ENCODE measurements around the gene SETD5.

The SETD5 gene

DNA sequence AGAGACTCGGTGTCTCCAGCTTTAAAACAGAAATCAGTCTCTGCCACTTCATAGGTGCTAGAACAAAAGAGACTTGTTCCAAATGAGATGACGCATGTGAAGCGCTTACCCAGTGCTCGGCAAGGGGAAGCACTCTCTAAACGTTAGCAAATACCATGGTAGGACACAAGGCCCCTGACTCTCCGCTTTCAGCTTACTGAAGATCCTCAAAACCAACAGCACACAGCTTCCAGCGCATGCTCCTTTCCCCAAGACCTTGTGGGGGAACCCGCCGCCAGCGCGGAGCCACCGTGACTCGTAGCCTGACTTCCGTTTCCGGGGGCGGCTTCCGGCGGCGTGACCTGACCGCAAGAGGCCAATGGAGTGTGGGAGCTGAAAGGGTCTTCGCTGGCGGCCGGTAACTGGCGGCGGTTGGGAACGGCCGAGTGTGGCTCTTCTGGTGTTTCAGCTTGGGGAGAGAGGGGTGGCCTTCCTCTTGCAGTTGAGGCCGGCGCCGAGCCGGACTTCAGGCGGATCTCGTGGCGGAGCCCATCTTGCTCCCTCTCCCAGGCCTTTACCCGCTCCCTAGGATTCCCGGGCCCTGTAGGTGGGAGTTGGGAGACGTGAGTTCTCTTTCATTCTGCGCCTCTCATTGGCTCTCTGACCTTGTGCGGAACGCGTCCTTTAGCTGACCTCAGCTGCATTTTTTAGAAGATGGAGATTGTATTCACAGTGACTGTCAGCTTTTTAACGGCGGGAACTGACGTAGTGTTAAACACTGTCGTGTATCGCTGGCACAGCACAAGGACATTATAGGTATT is 34.5 kb upstream of the SETD5 start, which contains the start of gene THUMPD3:
TSS of gene THUMPD3 (plus strand) at position 324 of the 800 bp plus-strand sequence. CDS start 2,015 bp downstream, outside the sequence.
- peak; percentile 75 for DNase-seq (ENCODE audit: low read depth)
- in situ Hi-C loops (cut with HindIII; ENCODE audit: low sequenced_read_pairs) = no loop called here
- TF ChIP-seq CTCF (IDR thresholded peaks at IDR 0.05; ENCODE audit: low read depth, low read length, missing control alignments) = no peak
- peak within 1 kb of the TSS; percentile 69 for H3K4me3 ChIP-seq (ENCODE audit: low read depth, low read length)

GRCh38 chr3:9369508-9369907 is 27.9 kb upstream of the SETD5 start:
- H3K4me3 ChIP-seq (ENCODE audit: low read depth, low read length) = no peak overlapping the region
- TF ChIP-seq CTCF (IDR thresholded peaks at IDR 0.05; ENCODE audit: low read depth, low read length, missing control alignments) = no peak
- in situ Hi-C loops (cut with HindIII; ENCODE audit: low sequenced_read_pairs) = no loop called here
- DNase-seq (ENCODE audit: low read depth) = no peak

DNA sequence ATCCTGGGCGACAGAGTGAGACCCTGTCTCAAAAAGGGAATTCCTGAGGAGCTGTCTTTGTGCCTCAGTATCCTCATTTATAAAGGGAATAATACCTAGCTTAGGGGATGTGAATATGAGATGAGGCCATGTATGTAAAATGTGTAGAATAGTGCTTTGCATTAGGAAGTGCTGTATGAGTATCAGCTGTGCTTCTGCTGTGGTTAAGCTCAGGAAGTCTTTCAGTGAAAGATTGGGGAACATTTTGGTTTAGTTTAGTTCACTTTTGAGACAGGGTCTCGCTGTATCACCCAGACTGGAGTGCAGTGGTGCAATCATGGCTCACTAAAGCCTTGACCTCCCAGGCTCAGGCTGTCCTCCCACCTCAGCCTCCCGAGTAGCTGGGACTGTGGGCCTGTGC is 23.9 kb upstream of the SETD5 start:
- DNase-seq (ENCODE audit: low read depth) = no peak
- no peak overlapping the region for H3K4me3 ChIP-seq (ENCODE audit: low read depth, low read length)
- TF ChIP-seq CTCF (IDR thresholded peaks at IDR 0.05; ENCODE audit: low read depth, low read length, missing control alignments) = no peak
- in situ Hi-C loops (cut with HindIII; ENCODE audit: low sequenced_read_pairs) = loop anchor here (10.0 kb wide), 1 partner anchor 301 kb away; no protein-coding TSS in a partner anchor

DNA sequence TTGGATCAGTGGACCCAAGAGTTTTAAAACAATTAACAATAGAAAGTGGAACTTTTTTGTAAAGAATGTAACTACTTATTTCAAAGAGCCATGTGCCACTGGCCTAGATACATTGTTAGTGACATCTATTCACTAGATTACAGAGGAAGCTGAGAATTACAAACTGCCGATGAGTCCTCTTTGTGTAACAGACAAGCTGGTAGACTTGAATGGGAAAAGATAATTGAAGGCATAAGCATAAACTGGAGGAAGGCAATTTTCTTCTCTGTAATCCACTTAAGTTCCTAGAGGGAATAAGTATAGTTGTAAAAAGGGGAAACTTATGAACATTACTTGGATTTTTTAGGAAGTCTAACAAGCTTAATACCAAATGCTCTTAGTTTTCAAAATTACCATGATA is 19.4 kb upstream of the SETD5 start:
- no peak for TF ChIP-seq CTCF (IDR thresholded peaks at IDR 0.05; ENCODE audit: low read depth, low read length, missing control alignments)
- no peak for DNase-seq (ENCODE audit: low read depth)
- no peak overlapping the region for H3K4me3 ChIP-seq (ENCODE audit: low read depth, low read length)
- in situ Hi-C loops (cut with HindIII; ENCODE audit: low sequenced_read_pairs) = loop anchor here (5.0 to 10.0 kb wide), 2 partner anchors 74 to 297 kb away; no protein-coding TSS in a partner anchor

DNA sequence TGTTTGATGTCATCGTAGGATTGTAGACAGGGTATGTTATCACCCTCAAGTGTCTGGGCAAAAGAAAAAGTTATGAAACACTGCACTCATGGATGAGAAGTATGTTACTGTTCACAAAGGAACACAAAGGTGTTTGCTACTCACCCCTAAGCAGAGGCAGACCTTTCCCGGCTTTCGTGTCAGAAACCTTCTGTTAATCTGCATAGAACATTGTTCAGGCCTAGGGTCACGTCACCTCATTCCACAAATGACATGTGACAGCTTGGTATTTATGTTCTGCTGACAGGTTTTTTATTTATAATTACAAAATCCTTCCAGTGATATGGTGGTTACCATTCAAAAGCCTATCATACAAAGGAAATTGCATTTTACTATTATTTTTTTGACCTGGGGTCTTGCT is 18.1 kb upstream of the SETD5 start:
- no peak for TF ChIP-seq CTCF (IDR thresholded peaks at IDR 0.05; ENCODE audit: low read depth, low read length, missing control alignments)
- in situ Hi-C loops (cut with HindIII; ENCODE audit: low sequenced_read_pairs) = loop anchor here (5.0 to 10.0 kb wide), 2 partner anchors 73 to 295 kb away; no protein-coding TSS in a partner anchor
- DNase-seq (ENCODE audit: low read depth) = no peak
- H3K4me3 ChIP-seq (ENCODE audit: low read depth, low read length) = no peak overlapping the region

GRCh38 chr3:9380014-9380413 is 17.4 kb upstream of the SETD5 start:
- no peak for TF ChIP-seq CTCF (IDR thresholded peaks at IDR 0.05; ENCODE audit: low read depth, low read length, missing control alignments)
- DNase-seq (ENCODE audit: low read depth) = no peak
- in situ Hi-C loops (cut with HindIII; ENCODE audit: low sequenced_read_pairs) = no loop called here
- no peak overlapping the region for H3K4me3 ChIP-seq (ENCODE audit: low read depth, low read length)
